GM12801 (cell line): ENCODE measurements around the gene RPL12.

Experiments
- CTCF ChIP-seq: IDR thresholded peaks from one replicate; pipeline ENCODE4 v1.5.1; 2011; ENCODE audit warnings: control low read depth; ENCODE audit not compliant: insufficient read length; ENCODE audit errors: extremely low read depth

The RPL12 gene

GRCh38 chr9:127451858-127452656 is 851 bp upstream of the RPL12 start:
- no peak for TF ChIP-seq CTCF

DNA sequence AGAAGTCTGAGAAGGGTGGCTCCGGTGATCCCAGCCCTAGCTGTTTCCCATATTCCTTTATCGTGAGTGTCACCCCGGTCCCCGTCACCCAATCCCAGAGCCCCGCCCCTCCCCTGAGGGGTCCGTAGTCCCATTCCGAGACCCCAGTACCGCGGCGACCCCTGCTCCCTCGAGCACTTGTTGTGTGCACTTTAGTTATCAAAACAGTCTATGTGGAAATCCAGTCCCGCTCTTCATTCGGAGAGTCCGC is 327 bp upstream of the RPL12 start:
- TF ChIP-seq CTCF, result no peak

DNA sequence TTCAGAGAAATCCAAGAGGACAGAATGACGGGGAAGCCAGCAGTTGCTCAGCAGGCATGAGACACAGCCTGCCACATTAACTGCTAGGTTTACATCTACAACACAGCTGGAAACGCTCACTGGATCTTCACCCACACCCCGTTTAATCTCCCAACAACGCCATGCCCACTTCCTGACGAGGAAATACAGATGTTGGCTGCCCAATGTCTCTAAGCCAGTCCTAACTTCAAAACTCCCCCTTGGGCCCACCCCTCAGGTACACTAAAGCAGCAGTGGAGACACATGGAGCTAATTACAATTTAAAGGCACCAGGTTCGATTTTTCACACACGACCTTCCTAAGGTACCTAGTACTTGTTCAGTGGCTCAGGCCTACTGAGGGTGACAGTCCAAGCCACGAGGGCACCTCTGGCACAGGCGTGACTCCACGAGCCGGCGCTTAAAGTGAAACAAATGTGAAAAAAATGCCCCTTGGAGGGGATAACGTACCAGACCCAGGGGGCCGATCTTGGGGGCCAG is 904 bp downstream of the RPL12 start:
- TF ChIP-seq CTCF, result no peak

DNA sequence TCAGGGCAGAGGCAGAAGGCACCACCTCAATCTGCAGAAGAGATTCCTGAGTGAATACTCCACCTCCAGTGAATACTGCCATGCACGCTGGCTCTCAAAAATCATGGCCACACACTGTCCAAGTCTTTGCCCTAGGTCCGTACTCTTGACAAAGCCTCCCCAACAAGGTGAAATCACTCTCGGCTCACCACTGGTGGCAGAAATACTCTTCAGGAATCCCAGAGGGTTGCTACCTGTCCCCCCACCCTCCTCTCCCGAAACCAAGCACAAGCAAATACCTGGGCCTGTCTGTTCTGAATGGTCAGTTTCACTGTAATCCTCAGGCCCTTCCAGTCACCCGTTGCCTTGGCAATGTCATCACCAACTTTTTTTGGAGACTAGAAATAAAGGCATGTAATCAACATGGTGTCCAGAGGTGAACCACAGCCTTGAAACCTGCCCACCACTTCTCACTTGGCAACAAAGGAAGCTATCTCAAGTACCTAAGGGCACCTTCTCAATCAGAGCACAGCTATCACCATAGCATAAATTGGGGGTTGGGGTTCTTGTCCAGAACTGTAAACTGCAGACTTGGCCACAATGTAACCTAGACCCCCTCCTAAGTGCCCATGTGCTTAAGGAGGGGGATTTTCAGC is 1.8 kb downstream of the RPL12 start:
- TF ChIP-seq CTCF, result no peak

GRCh38 chr9:127448112-127448805 is 2.9 kb downstream of the RPL12 start:
- no peak for TF ChIP-seq CTCF

GRCh38 chr9:127447416-127448111 is 3.6 kb downstream of the RPL12 start:
- TF ChIP-seq CTCF, result no peak
